ENCODE measurements around the gene DYSF. TPM values are rescaled to one million over a fixed set of nuclear protein-coding genes. Genes with fewer than 3 reads are reported as not detected.

Gene DYSF
- total RNA-seq, 1 donor from 2014 or later = 0.82 TPM

DNA sequence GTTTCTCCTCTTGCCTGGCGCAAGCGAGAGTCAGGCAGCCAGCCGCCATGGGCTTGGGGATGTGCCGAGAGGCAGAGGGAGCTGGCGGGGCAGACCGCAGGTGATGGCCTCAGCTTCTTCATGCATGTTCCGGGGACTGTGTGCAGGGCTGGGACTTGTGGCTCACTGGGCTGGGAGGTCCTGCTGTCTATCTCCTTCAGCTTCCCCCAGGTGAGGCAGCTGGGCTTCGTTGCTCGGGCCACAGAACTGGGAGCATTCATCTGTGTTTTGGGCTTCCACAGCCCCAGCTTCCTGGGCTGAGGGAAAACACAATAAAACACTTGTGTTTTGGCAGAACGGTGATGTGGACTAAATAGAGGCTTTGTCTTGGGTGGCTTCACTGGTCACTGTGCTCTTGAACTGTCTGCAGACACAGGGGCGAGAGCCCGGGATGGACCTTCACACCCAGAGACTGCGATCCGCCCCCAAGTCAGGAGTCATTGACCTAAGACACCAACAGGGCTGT lies 93.5 kb downstream of the DYSF start:
- peak in 1 of 2 donors; percentile 57 for DNase-seq (ENCODE audit: low spot score in 2 of 2)
- no peak for FAIRE-seq

GRCh38 chr2:71547616-71548285 lies 94.4 kb downstream of the DYSF start:
- no peak for FAIRE-seq
- DNase-seq (ENCODE audit: low spot score in 2 of 2) = no peak

- no peak for FAIRE-seq
- DNase-seq (ENCODE audit: low spot score in 2 of 2) = peak; percentile 77 to 81
These were observed 95.5 kb downstream of the DYSF start for GRCh38 chr2:71548646-71549425.

GRCh38 chr2:71550801-71551630 lies 97.7 kb downstream of the DYSF start:
- no peak for FAIRE-seq

GRCh38 chr2:71551631-71551915 lies 98.2 kb downstream of the DYSF start:
- no peak for DNase-seq (ENCODE audit: low spot score in 2 of 2)
- FAIRE-seq = no peak

More at GRCh38 chr2:71550801-71551630, 97.7 kb downstream of the DYSF start:
- no peak for DNase-seq (ENCODE audit: low spot score in 2 of 2)

DNA sequence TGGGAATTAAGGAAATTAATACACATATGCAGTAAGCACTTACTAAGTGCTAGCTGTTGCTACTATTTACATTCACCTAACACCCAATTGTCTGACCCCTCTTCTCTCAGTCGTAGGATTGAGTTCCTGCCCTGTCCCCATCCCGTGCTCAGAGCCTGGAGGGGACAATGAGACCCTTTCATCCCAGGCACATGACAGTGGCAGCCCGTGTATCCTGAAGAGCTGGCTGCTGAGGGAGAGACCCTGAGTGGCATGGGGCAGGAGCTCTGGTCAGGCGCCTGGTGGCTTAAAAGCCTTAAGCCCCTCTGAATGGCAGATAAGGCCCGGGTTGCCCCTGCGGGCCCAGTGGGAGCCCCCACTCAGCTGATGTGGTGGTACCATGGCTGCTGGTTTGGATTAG lies 99.0 kb downstream of the DYSF start:
- FAIRE-seq = no peak
- DNase-seq (ENCODE audit: low spot score in 2 of 2) = no peak

DNA sequence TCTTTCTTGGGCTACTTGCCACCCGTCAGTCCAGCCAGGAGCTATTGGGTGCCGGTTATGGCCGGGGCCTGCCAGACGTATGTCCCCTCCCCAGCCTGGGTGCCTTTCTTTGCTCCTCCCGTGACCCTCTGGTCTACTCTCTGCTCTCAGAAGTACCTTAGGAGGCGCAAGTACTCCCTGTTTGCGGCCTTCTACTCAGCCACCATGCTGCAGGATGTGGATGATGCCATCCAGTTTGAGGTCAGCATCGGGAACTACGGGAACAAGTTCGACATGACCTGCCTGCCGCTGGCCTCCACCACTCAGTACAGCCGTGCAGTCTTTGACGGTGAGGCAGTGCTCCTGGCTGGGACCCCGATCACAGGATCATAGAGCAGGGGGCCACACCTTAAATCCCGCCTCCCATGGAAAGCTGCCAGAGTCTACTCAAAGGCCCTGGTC lies 99.5 kb downstream of the DYSF start:
- DNase-seq (ENCODE audit: low spot score in 2 of 2) = no peak
- no peak for FAIRE-seq

DNA sequence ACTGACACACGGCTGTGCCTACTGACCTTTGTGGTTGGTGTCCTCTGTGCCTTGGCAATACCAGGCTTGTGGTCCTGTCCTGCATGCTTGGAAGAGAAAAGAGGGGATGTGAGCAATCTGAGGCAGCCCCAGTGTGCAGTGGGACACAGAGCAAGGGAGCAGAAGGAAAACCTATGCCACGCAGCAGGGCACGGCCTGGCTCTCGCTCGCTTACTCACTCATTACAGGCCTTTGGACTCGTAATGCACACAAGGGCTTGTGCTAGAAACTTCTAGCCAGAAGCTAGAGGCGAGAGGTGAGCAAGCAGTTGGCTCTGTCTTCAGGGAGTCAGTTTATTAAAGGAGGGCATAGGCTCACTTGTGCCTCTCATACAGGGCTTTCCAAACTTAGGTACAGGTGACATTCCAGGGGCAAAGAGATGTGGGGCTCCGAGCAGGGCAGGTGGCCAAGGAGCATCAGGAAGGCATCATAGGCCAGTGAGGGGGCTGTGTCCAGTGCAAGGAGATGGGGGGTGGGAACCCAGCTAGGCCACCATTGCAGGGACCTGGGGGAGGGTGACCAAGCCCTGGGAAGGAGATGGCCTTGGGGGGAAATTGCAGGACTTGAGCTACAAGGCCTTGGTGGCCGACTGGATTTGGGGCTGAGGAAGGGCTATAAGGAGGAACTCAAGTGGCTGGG lies 100.8 kb downstream of the DYSF start:
- no peak for DNase-seq (ENCODE audit: low spot score in 2 of 2)
- FAIRE-seq = no peak

GRCh38 chr2:71554706-71555056 lies 101.3 kb downstream of the DYSF start:
- DNase-seq (ENCODE audit: low spot score in 2 of 2) (no peak), FAIRE-seq (no peak)

DNA sequence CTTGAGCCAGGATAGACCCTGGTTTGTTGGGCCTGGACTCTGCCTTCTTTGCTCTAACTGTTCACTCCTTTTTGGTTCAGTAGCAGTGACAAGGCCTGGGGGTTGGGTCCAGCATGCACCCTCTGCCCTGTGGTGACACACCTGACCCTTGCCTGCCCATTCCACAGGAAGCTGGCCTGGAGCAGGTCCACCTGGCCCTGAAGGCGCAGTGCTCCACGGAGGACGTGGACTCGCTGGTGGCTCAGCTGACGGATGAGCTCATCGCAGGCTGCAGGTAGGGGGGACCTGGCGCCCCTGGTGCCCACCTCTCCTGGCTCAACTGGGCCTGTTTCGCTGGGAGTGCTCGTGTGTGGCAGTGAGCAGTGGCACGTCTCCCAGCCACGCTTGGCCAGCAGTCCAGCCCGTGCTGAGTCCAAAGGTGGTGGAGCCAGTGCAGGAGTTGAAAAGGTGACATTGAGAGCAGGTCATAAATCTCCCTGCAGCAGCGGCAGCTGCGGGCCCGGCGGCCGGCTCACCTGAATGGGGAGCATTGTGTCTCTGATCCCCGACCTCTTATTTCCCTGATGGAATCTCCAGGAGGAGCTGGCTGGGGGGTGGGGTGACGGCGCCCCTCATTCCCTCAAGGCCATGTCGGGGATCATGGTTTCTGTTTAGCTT lies 102.6 kb downstream of the DYSF start:
- FAIRE-seq = no peak

GRCh38 chr2:71556692-71557250 lies 103.4 kb downstream of the DYSF start:
- FAIRE-seq = no peak
- no peak for DNase-seq (ENCODE audit: low spot score in 2 of 2)

More for the DNA sequence above, 102.6 kb downstream of the DYSF start:
- DNase-seq (ENCODE audit: low spot score in 2 of 2) = no peak

- FAIRE-seq (no peak), DNase-seq (ENCODE audit: low spot score in 2 of 2) (no peak)
These were observed 104.0 kb downstream of the DYSF start for GRCh38 chr2:71557321-71557720.

- DNase-seq (ENCODE audit: low spot score in 2 of 2) (no peak), FAIRE-seq (no peak)
These were observed 105.1 kb downstream of the DYSF start for GRCh38 chr2:71558300-71559051.

GRCh38 chr2:71559080-71559827 lies 105.9 kb downstream of the DYSF start:
- no peak for DNase-seq (ENCODE audit: low spot score in 2 of 2)
- no peak for FAIRE-seq

- no peak for DNase-seq (ENCODE audit: low spot score in 2 of 2)
These were observed 106.7 kb downstream of the DYSF start for GRCh38 chr2:71559828-71560637.

GRCh38 chr2:71560638-71561011 lies 107.3 kb downstream of the DYSF start:
- DNase-seq (ENCODE audit: low spot score in 2 of 2) (no peak), FAIRE-seq (no peak)

More at GRCh38 chr2:71559828-71560637, 106.7 kb downstream of the DYSF start:
- no peak for FAIRE-seq
